Fibroblast of skin of right quadriceps (primary cell): ENCODE measurements around the gene FTL.

Experiments
- DNase-seq: peaks from one replicate; pipeline ENCODE4 v3.0.0-alpha.2; 2013

Gene FTL

DNA sequence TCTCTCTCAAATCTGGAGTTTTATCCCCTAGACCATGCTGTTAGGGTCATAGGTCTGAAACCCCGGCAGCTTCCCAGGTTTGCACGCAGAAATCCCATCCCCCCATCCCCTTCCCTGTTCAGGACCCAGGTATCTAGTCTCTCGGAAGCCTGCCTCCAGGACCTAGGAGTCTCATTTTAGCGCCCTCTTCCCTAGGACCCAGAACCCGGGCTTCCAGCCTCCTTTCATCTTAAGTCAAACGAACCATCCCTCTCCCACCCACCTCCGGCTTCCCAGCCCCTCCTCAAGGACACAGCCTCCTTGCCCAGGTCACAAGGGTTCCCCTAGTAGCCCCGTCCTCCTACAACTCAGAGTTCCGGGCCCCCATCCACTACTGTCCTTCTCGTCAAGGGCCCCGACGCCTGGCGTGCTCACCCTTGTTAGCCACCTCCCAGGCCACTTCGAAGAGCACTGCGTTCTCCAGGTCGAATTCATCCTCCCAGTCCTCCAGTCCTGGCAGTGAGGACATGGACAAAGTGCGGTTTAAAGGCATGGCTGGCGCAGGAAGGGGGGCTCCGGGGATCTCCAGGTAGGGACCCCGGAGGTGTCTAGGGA lies 27.6 kb downstream of the FTL start:
- no peak for DNase-seq

DNA sequence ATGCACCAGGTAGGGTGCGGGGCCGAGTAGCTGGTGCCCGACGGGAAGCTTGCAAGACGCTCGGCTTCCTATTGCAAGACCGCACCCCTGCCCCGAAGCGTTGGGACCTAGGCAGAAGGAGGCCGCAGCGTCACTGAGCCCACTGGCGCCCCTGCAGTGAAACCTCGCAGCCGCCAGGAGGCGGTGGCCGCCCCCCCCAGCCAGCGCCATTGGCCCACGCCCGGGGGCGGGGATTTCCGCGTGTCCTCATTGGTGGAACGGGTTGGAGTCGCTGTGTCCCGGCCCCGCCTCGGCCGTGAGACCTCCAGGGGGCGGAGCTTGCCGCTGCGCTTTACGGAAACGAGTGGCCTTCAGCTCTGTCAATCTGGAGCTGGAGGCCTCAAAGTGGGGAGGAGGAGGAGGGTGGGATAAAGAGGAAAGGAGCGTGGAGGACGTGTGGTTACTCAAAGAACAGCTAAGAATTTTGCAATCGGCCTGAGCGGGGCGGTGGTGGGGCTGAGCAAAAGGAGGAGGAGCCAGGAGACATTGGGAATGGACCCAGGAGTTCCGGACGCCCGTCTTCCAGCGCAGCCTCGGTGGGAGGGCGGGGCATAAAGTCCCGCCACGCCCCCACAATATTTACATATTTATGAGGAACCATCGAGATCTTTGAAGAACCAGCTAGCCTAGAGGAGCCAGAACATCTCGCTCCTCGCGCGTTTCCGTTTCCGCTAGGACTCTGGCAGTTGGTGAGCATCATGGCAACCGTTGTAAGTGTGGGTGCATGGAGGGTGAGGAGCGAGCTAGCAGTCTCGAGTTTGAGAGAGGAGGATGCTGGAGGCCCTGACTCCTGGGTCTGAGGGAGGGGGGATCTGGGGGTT lies 28.3 kb downstream of the FTL start, which contains the start of the genes GYS1 and RUVBL2:
Gene GYS1, minus strand, starts transcription at position 135 of the 860 bp plus-strand sequence. CDS start 197 bp downstream, outside the sequence.
Gene RUVBL2, plus strand, starts transcription at position 713 of the 860 bp plus-strand sequence. Its CDS starts 25 bp downstream, at position 738.
- DNase-seq = peak; percentile 100

DNA sequence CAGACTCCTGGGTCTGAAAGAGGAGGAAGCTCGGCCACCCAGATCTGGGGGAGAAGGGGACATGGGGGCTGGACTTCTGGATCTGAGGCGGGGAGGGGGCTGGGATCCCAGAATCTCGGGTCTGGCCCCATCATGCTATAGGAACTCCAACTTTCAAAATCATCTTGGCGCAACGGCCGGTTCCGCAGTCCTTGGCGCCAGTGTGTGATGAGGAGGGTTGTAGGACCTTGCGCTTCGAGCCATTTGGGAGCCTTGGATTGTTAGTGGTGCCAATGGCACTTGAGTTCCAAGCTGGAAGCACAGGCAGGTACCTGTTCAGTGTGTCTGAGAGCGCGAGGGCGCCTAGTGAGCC lies 28.9 kb downstream of the FTL start:
- peak; percentile 13 for DNase-seq

DNA sequence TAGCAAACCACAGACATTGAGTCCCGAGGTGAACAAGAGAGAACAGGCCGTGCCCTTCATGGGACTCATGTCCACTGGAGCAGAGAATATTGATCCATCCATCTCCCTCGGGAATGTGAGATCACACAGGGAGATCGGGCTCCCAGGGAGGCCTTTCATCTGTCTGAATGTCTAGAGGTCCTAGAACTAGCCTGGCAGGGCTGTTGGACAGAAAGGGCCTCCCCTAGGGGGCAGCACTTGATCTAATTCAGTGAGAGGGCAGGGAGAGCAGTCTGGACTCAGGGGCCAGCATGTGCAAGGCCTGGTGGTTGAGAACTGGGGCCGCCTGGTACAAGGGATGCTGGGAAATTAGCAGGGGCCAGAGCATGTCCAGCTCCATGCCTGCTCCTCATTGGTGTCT lies 32.9 kb downstream of the FTL start:
- peak; percentile 37 for DNase-seq

DNA sequence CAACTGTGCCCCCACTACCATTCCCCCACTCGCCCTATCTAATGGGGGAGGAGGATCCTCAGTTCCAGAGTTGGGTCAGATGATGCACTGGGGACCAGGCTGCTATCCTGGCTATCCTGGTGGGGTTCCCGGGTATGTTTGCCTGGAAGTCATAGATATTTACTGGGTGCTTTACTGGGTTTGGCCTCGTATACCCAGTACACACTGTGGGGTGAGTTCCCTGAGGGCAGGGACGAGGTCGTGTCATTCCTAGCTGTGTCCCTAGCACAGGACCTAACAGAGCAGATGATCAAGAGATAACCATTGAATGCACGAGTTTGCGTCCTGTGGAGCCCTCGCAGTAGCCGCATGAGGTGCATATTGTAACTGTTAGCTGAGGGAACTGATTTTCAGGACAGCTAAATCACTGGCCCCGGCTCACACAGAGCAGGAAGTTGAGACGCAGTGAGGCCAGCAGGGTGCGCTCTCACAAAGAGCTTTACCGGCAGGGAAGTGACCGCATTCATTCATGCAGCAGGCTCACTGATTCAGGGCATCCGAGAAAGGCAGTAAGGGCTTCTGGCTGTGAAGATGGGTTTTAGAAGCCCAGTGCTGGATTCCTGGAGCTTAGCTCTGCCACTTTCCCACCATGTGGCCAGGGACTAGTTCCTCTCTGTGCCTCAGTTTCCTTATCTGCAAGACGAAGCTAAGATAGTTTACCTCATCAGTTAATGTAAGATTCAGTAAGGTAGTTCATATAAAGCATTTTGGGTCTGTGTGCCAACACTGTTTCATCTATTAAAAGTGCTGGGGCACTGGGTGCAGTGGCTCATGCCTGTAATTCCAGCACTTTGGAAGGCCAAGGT lies 34.6 kb downstream of the FTL start:
- DNase-seq = peak; percentile 60

DNA sequence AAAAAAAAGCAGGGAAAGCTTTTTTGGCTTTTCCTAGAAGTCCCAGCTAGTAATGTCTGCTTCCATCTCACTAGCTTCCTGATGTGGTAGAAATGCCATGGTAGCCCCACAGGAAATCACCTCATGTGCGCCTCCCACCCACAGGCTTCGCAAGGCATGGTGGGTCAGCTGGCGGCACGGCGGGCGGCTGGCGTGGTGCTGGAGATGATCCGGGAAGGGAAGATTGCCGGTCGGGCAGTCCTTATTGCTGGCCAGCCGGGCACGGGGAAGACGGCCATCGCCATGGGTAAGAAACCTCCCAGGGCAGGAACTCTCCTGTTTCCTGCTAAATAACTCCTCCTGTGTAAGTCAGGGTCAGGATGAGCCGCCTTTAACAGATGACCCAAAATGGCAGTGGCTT lies 39.0 kb downstream of the FTL start:
- no peak for DNase-seq

DNA sequence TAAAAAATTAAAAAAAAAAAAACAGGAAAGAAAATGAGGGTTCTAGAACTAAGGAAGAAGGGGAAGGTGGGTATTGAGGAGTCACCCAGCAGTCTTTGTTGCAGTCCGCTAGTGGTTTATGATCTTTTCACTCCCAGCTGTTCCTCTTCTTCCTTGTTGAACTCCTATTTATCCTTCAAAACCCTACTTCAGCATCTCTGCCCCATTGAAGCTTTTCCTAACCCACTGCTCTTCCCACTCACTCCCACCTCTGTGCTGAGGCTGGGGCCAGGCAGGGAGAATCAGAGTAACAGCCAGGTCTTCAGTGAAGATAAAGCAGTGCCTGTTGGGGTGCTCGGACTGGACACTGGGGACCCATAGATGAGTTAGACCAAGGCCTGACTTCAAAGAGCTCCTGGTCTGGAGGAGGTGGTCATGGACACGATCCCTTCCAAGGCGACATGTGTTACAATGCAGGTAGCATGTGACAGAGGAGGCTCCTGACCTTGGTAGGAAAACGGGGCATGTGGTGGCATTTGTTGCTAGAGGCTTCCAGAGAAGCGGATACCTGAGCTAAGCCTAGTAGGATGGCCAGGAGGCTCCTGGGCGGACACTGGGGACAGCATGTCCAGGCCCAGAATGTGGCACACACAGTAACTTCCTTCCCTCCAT lies 40.0 kb downstream of the FTL start:
- no peak for DNase-seq

DNA sequence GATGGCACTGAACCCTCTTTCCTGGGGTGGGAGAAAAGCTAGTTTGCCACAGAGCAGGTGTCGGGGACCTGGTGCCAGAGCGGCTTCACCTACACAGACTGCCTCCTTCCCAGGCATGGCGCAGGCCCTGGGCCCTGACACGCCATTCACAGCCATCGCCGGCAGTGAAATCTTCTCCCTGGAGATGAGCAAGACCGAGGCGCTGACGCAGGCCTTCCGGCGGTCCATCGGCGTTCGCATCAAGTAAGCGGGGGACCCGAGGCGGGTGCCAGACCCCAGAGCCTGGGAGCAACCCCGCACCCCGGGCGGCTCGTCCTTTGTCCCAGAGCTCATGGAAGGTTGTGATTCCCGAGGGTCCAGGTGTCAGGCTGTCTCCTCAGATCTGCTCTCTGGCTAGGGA lies 41.8 kb downstream of the FTL start:
- no peak for DNase-seq

DNA sequence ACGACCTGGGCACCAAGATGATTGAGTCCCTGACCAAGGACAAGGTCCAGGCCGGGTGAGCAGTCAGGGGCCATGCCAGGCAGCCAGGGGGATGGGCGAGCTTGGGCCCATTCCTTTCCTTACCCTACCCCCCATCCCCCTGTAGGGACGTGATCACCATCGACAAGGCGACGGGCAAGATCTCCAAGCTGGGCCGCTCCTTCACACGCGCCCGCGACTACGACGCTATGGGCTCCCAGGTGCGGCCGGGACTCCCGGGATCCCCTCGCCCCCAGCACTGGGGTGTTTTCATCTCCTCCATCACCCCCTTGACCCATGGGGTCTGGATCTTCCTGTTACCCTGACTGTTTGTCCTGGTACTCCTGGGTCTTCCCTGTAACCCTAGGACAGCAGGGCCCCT lies 44.7 kb downstream of the FTL start:
- DNase-seq = no peak

DNA sequence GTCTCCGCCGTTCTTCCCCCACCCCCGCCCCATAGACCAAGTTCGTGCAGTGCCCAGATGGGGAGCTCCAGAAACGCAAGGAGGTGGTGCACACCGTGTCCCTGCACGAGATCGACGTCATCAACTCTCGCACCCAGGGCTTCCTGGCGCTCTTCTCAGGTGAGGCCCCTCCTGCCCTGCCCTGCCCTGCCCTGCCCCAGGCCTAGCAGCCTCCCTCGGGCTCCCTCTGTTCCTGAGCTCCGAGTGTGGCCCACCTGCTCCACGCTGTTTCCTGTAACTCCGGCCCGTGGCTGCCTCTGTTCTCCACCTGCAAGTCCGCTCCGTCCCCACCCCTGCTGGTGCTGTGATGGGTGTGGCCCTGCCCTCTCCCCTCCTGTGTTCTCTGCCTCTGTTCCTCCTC lies 45.3 kb downstream of the FTL start:
- no peak for DNase-seq

DNA sequence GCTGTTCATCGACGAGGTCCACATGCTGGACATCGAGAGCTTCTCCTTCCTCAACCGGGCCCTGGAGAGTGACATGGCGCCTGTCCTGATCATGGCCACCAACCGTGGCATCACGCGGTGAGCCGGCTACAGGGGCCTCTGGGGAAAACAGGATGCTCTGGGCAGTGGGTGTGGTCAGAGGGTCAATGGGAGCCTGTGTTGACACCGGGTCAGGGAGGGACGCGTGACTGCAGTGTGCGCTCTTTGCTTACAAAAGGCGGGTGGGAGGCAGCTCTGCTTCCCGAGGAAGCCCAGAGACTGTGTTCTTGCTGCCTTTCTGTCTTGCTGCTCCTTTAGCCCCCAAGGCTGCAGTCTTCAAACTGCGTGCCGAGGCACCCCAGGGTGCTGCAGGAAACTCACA lies 46.1 kb downstream of the FTL start:
- no peak for DNase-seq

DNA sequence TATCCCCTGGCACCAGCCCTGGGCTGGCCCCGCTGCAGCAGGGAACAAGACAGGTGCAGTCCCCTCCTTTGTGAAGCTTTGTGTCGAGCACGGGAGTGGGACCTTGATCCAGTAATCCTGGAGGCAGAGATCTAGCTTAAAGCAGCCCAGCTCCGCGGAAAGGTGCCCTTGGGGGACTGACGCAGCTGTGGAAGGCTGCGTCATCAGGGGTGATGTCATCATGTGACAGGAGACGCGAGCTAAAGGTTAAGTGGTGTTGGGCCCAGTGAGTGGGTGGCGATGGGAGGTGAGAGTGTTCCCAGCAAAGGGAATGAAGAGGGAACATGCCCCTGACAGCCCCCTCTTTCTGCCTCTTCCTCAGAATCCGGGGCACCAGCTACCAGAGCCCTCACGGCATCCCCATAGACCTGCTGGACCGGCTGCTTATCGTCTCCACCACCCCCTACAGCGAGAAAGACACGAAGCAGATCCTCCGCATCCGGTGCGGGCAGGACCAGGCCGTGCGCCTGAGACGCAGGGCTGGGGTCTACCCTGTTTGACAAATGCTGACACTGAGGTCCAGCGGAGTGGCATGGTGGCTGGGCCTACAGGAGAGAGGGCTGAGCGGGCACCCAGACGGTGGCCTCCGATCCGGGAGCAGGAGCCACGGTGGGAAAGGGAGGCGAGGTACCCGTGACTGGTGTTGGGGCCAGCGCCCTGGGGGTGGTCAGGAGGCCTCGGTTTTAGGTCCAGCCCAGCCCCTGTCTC lies 49.2 kb downstream of the FTL start:
- DNase-seq = no peak

DNA sequence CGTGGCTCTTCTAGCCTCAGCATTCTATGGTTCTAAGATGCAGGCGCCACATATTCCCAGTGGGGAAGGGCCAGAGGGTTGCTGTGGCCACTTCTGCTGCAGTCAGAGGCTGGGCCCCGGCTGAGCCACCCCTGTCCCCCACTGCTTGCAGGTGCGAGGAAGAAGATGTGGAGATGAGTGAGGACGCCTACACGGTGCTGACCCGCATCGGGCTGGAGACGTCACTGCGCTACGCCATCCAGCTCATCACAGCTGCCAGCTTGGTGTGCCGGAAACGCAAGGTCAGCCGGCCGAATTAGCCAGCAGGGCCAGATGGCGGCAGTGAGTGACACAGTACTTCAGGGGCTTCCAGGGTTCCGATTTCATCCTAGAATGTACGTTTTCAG lies 49.8 kb downstream of the FTL start:
- DNase-seq = no peak

DNA sequence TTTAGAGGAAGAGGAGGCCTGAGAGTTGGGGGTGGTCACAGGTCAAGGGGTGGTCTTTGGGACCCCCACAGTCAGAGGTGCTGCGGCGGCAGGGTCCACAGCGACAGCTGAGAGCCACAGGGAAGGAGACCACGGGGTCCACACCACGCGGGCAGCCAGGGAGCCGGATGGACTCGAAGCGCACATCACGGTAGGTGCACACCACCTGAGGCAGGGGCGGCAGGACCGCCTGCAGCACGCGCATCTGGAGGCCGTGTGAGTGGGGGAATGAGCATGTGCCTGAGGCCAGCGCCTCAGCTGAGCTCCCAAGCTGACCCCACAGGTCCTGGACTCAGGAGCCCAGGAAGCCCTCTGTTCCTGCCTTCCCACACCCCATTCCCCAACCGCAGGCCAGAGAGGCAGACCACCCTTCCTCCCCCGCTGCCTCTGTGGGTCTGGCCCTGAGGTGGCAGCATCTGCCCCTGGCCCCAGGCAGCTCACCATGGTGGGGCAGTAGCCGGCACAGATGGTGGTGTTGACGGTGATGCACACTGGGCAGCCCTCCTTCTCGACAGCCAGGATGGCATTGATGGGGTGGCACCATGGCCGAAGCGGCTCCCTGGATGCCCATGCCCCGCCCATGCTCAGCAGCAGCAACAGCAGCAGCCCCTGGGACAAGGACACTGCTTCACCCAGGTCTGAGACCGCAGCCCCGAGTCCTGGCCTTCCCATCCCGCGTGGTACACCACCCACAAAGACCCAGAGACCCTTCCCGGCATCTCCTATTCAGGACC lies 51.1 kb downstream of the FTL start:
- no peak for DNase-seq
